Measurements from ENCODE around the gene PPP1R27.

- no peak for TF ChIP-seq CTCF (optimal IDR thresholded peaks at IDR 0.05 in 1 of 3, IDR thresholded peaks at IDR 0.05 in 1 of 3, conservative IDR thresholded peaks at IDR 0.05 in 1 of 3; ENCODE audit: extremely low read depth in 1 of 3, insufficient read depth in 2 of 3, low read length in 3 of 3)
- no peak for TF ChIP-seq EZH2 (IDR thresholded peaks at IDR 0.05; ENCODE audit: low read length)
Observed at GRCh38 chr17:81870981-81871386, 36.1 kb upstream of the PPP1R27 start, which contains the start of gene ARHGDIA.

All from keratinocyte (primary cell).